Liver (tissue), 3 donors: ENCODE measurements around the gene MEIS2.

ENCODE experiments used
- CTCF ChIP-seq: fragments of 150-350 bp; IDR thresholded peaks from 2 replicates; pipeline ENCODE4 v1.5.1; 2017; ENCODE audit warnings: improper control_type of control experiment, low read depth, low read length; ENCODE audit not compliant: missing input control
- HNF4G ChIP-seq: IDR thresholded peaks from 2 replicates; pipeline ENCODE4 v1.6.1; 2016; ENCODE audit warnings: antibody characterized with exemption
- RAD21 ChIP-seq, 2 donors: IDR thresholded peaks; 2 replicates each; pipeline ENCODE4 v1.6.1; 2016; ENCODE audit warnings: antibody characterized with exemption in 2 of 2, mild to moderate bottlenecking in 2 of 2
- SP1 ChIP-seq: IDR thresholded peaks from 2 replicates; pipeline ENCODE4 v1.6.1; 2018; ENCODE audit warnings: antibody characterized with exemption, mild to moderate bottlenecking
- TF ChIP-seq, protein P1 (sequence below): IDR thresholded peaks from 2 replicates; pipeline ENCODE4 v1.6.1; 2016; ENCODE audit warnings: antibody characterized with exemption, mild to moderate bottlenecking
- donor health status: healthy.
- donor health status: healthy.

DNA sequence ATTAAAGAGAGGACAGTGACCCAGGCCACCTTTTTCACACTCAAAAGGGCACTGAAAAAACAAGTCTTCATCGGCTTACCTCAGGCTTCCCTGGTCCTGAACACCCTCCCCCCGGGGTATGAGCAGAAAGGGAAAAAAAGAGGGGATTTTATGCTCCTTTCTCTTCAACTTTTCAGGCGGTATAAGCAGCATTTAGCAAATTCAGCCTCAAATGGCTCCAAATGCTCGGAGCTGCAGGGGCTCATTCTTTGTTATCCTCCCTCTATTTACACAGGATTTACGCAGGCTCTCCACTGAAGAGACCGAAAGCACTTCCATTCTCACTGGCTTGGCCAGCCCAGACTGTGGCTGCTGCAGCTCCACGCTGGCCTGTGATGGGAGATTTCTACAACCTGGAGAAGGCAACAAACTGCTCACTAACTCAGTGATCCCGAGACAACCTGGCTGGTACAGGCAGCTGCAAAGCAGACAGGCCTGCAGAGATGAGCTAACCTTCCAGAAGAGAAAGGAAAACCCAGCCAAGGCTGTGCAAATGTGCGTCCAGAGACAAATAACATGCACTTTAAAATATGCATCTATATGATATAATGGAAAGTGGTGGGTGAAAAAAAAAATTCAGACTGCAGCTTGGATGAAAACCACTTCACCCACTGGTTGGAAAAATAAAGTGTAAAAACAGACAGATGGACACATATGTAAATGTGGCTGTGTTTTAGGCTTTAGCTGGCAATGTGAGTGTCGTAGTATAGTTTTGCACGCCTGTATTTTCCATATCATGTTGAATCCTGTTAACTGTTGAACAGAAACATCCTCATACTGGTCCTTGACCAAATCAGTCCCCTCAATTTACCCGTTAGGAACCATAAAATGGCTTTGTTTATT lies 54.2 kb downstream of the MEIS2 start:
- no peak for TF ChIP-seq CTCF
- TF ChIP-seq, protein P1, sequence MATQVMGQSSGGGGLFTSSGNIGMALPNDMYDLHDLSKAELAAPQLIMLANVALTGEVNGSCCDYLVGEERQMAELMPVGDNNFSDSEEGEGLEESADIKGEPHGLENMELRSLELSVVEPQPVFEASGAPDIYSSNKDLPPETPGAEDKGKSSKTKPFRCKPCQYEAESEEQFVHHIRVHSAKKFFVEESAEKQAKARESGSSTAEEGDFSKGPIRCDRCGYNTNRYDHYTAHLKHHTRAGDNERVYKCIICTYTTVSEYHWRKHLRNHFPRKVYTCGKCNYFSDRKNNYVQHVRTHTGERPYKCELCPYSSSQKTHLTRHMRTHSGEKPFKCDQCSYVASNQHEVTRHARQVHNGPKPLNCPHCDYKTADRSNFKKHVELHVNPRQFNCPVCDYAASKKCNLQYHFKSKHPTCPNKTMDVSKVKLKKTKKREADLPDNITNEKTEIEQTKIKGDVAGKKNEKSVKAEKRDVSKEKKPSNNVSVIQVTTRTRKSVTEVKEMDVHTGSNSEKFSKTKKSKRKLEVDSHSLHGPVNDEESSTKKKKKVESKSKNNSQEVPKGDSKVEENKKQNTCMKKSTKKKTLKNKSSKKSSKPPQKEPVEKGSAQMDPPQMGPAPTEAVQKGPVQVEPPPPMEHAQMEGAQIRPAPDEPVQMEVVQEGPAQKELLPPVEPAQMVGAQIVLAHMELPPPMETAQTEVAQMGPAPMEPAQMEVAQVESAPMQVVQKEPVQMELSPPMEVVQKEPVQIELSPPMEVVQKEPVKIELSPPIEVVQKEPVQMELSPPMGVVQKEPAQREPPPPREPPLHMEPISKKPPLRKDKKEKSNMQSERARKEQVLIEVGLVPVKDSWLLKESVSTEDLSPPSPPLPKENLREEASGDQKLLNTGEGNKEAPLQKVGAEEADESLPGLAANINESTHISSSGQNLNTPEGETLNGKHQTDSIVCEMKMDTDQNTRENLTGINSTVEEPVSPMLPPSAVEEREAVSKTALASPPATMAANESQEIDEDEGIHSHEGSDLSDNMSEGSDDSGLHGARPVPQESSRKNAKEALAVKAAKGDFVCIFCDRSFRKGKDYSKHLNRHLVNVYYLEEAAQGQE = no peak
- TF ChIP-seq SP1 = no peak
- no peak for TF ChIP-seq HNF4G
- no peak for TF ChIP-seq RAD21 (IDR thresholded peaks at IDR 0.05)
